K562 (cell line): ENCODE results near the gene ZC3H13.

ENCODE experiments used
- BDP1 ChIP-seq: IDR thresholded peaks from 3 replicates; pipeline ENCODE4 v1.6.1; 2011; ENCODE audit not compliant: insufficient read length, insufficient read depth
- CEBPB ChIP-seq: fragments of 450-650 bp; IDR thresholded peaks from 2 replicates; pipeline ENCODE4 v1.6.1; 2016; ENCODE audit warnings: missing genetic modification characterization, missing compliant biosample characterization
- ELF2 ChIP-seq: fragments of 250-450 bp; sonication (Bioruptor Pico); IDR thresholded peaks from 2 replicates; pipeline ENCODE4 v1.5.0; 2021; ENCODE audit warnings: mild to moderate bottlenecking
- ETV1 ChIP-seq: fragments of 450-650 bp; conservative IDR thresholded peaks from 2 replicates; pipeline ENCODE4 v1.6.1; 2016; ENCODE audit warnings: missing genetic modification characterization, control low read depth, low read depth, missing compliant biosample characterization
- FOXA1 ChIP-seq: fragments of 450-650 bp; IDR thresholded peaks from 2 replicates; pipeline ENCODE4 v1.6.1; 2016; ENCODE audit warnings: mild to moderate bottlenecking, borderline replicate concordance
- FOXK2 ChIP-seq, 2 experiments: fragments of 450-650 bp; IDR thresholded peaks in 1 of 2; conservative IDR thresholded peaks in 1 of 2; 2 replicates each; pipeline ENCODE4 v1.6.1; 2016; ENCODE audit warnings: low read depth in 2 of 2, mild to moderate bottlenecking in 1 of 2
- GTF2A2 ChIP-seq: IDR thresholded peaks from 2 replicates; pipeline ENCODE4 v1.6.1; 2016; ENCODE audit warnings: mild to moderate bottlenecking, missing genetic modification characterization, missing compliant biosample characterization
- PTRF ChIP-seq: fragments of 450-650 bp; IDR thresholded peaks from 2 replicates; pipeline ENCODE4 v1.6.1; 2016; ENCODE audit warnings: mild to moderate bottlenecking, missing genetic modification characterization, missing compliant biosample characterization
- STAT5A ChIP-seq: IDR thresholded peaks from 2 replicates; pipeline ENCODE4 v1.6.1; 2012; ENCODE audit warnings: low read length, inconsistent platforms, borderline replicate concordance
- TF ChIP-seq, protein P1 (sequence below), 2 experiments: IDR thresholded peaks; 2 replicates each; pipeline ENCODE4 v1.6.1; 2011; ENCODE audit warnings: borderline replicate concordance in 1 of 2, control low read depth in 1 of 2, low read depth in 1 of 2, low read length in 1 of 2, mild to moderate bottlenecking in 1 of 2, mixed read lengths in 1 of 2, moderate library complexity in 1 of 2; ENCODE audit not compliant: insufficient read depth in 1 of 2, insufficient read length in 1 of 2, poor library complexity in 1 of 2, severe bottlenecking in 1 of 2; ENCODE audit errors: extremely low read depth in 1 of 2
- TF ChIP-seq, protein P2 (sequence below), 3 experiments: IDR thresholded peaks in 2 of 3; conservative IDR thresholded peaks in 1 of 3; 2 replicates each; pipeline ENCODE4 v1.5.1; 2011 to 2012; ENCODE audit warnings: low read length in 3 of 3, mild to moderate bottlenecking in 3 of 3, control low read depth in 2 of 3, improper control_type of control experiment in 1 of 3, inconsistent platforms in 1 of 3, low read depth in 1 of 3, mixed read lengths in 1 of 3, moderate library complexity in 1 of 3; ENCODE audit not compliant: insufficient read depth in 2 of 3
- TF ChIP-seq, protein P3 (sequence below), 2 experiments: fragments of 450-650 bp; formaldehyde crosslinking in 1 of 2; IDR thresholded peaks; 2 replicates each; pipeline versions ENCODE4 v1.4.0 to v1.6.1; 2014 to 2020; ENCODE audit warnings: mild to moderate bottlenecking in 2 of 2, borderline replicate concordance in 1 of 2, low read depth in 1 of 2

DNA sequence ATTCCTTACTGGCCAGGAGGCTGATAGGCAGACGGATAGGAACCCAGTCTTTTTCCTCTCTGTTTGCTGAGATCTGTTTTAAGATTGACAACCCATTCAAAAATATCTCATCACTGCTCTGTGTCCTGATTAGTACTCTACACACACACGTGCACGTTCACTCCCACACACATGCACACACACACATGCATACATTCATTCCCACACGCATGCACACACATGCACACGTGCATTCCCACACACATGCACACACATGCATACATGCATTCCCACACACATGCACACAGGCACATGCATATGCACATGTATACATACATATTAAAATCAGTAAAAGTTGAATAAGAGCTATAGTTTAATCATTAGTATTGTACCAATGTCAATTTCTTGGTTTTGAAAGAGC lies 120.4 kb downstream of the ZC3H13 start:
- TF ChIP-seq CEBPB (no peak), ETV1 (tag) (no peak), STAT5A (no peak), FOXA1 (no peak), FOXK2 (conservative IDR thresholded peaks at IDR 0.05 in 1 of 2, IDR thresholded peaks at IDR 0.05 in 1 of 2; ENCODE audit: low read depth in 2 of 2) (no peak), PTRF (tag) (no peak), GTF2A2 (tag) (no peak), ELF2 (CRISPR knock-in tag) (no peak), BDP1 (no peak)
- TF ChIP-seq, protein P1, sequence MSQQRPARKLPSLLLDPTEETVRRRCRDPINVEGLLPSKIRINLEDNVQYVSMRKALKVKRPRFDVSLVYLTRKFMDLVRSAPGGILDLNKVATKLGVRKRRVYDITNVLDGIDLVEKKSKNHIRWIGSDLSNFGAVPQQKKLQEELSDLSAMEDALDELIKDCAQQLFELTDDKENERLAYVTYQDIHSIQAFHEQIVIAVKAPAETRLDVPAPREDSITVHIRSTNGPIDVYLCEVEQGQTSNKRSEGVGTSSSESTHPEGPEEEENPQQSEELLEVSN (IDR thresholded peaks at IDR 0.05; ENCODE audit: borderline replicate concordance in 1 of 2, extremely low read depth in 1 of 2, insufficient read depth in 1 of 2, insufficient read length in 1 of 2, low read depth in 1 of 2, low read length in 1 of 2, poor library complexity in 1 of 2, severe bottlenecking in 1 of 2), result no peak
- TF ChIP-seq, protein P2, sequence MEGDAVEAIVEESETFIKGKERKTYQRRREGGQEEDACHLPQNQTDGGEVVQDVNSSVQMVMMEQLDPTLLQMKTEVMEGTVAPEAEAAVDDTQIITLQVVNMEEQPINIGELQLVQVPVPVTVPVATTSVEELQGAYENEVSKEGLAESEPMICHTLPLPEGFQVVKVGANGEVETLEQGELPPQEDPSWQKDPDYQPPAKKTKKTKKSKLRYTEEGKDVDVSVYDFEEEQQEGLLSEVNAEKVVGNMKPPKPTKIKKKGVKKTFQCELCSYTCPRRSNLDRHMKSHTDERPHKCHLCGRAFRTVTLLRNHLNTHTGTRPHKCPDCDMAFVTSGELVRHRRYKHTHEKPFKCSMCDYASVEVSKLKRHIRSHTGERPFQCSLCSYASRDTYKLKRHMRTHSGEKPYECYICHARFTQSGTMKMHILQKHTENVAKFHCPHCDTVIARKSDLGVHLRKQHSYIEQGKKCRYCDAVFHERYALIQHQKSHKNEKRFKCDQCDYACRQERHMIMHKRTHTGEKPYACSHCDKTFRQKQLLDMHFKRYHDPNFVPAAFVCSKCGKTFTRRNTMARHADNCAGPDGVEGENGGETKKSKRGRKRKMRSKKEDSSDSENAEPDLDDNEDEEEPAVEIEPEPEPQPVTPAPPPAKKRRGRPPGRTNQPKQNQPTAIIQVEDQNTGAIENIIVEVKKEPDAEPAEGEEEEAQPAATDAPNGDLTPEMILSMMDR (IDR thresholded peaks at IDR 0.05 in 2 of 3, conservative IDR thresholded peaks at IDR 0.05 in 1 of 3; ENCODE audit: insufficient read depth in 2 of 3, low read depth in 1 of 3, low read length in 3 of 3), result no peak
- TF ChIP-seq, protein P3, sequence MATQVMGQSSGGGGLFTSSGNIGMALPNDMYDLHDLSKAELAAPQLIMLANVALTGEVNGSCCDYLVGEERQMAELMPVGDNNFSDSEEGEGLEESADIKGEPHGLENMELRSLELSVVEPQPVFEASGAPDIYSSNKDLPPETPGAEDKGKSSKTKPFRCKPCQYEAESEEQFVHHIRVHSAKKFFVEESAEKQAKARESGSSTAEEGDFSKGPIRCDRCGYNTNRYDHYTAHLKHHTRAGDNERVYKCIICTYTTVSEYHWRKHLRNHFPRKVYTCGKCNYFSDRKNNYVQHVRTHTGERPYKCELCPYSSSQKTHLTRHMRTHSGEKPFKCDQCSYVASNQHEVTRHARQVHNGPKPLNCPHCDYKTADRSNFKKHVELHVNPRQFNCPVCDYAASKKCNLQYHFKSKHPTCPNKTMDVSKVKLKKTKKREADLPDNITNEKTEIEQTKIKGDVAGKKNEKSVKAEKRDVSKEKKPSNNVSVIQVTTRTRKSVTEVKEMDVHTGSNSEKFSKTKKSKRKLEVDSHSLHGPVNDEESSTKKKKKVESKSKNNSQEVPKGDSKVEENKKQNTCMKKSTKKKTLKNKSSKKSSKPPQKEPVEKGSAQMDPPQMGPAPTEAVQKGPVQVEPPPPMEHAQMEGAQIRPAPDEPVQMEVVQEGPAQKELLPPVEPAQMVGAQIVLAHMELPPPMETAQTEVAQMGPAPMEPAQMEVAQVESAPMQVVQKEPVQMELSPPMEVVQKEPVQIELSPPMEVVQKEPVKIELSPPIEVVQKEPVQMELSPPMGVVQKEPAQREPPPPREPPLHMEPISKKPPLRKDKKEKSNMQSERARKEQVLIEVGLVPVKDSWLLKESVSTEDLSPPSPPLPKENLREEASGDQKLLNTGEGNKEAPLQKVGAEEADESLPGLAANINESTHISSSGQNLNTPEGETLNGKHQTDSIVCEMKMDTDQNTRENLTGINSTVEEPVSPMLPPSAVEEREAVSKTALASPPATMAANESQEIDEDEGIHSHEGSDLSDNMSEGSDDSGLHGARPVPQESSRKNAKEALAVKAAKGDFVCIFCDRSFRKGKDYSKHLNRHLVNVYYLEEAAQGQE (IDR thresholded peaks at IDR 0.05; ENCODE audit: borderline replicate concordance), result no peak
- TF ChIP-seq, protein P3 (CRISPR knock-in tag; IDR thresholded peaks at IDR 0.05; ENCODE audit: low read depth), result no peak
